ENCODE data around the gene RRM2.

The RRM2 gene

GRCh38 chr2:10119601-10120157, 2.9 kb upstream of the RRM2 start:
- no peak for TF ChIP-seq CTCF (IDR thresholded peaks at IDR 0.05)

GRCh38 chr2:10120158-10120876, 2.2 kb upstream of the RRM2 start:
- TF ChIP-seq CTCF (IDR thresholded peaks at IDR 0.05): no peak

GRCh38 chr2:10120877-10121574, 1.5 kb upstream of the RRM2 start:
- TF ChIP-seq CTCF (IDR thresholded peaks at IDR 0.05): no peak

GRCh38 chr2:10123281-10123680, 742 bp downstream of the RRM2 start:
- no peak for TF ChIP-seq CTCF (IDR thresholded peaks at IDR 0.05)

- TF ChIP-seq CTCF (IDR thresholded peaks at IDR 0.05): peak; percentile 53; the same call in 1 of the 2 replicates
Measured at GRCh38 chr2:10124538-10125045, 2.1 kb downstream of the RRM2 start.

- no peak for TF ChIP-seq CTCF (IDR thresholded peaks at IDR 0.05)
Measured at GRCh38 chr2:10125842-10126631, 3.5 kb downstream of the RRM2 start.

GRCh38 chr2:10126632-10127026, 4.1 kb downstream of the RRM2 start:
- no peak for TF ChIP-seq CTCF (IDR thresholded peaks at IDR 0.05)
